Measurements from ENCODE around the gene NID1.

The NID1 gene

GRCh38 chr1:236039740-236040685, 24.9 kb downstream of the NID1 start:
- peak overlapping the region in 1 of 2 donors; percentile 72 for H3K27ac ChIP-seq
- H3K4me3 ChIP-seq, result no peak overlapping the region
- no peak for DNase-seq (ENCODE audit: low spot score)
- no peak for TF ChIP-seq CTCF (IDR thresholded peaks at IDR 0.05)

GRCh38 chr1:236038034-236038433, 26.9 kb downstream of the NID1 start:
- H3K4me3 ChIP-seq, result no peak overlapping the region
- H3K27ac ChIP-seq, result no peak overlapping the region
- no peak for TF ChIP-seq CTCF (IDR thresholded peaks at IDR 0.05)
- DNase-seq (ENCODE audit: low spot score), result no peak

GRCh38 chr1:236035681-236036101, 29.2 kb downstream of the NID1 start:
- Histone ChIP-seq H3K4me3 (no peak overlapping the region), H3K27ac (peak overlapping the region in 1 of 2 donors; percentile 72)
- no peak for TF ChIP-seq CTCF (IDR thresholded peaks at IDR 0.05)
- no peak for DNase-seq (ENCODE audit: low spot score)

GRCh38 chr1:236033336-236033735, 31.6 kb downstream of the NID1 start:
- no peak overlapping the region for H3K4me3 ChIP-seq
- no peak overlapping the region for H3K27ac ChIP-seq
- no peak for TF ChIP-seq CTCF (IDR thresholded peaks at IDR 0.05)
- no peak for DNase-seq (ENCODE audit: low spot score)

- H3K27ac ChIP-seq, result no peak overlapping the region
- TF ChIP-seq CTCF (IDR thresholded peaks at IDR 0.05), result no peak
- no peak overlapping the region for H3K4me3 ChIP-seq
- DNase-seq (ENCODE audit: low spot score), result no peak
Observed at GRCh38 chr1:236030534-236030933, 34.4 kb downstream of the NID1 start.

- Histone ChIP-seq H3K27ac (no peak overlapping the region), H3K4me3 (no peak overlapping the region)
- no peak for DNase-seq (ENCODE audit: low spot score)
- no peak for TF ChIP-seq CTCF (IDR thresholded peaks at IDR 0.05)
Observed at GRCh38 chr1:236029428-236029940, 35.4 kb downstream of the NID1 start.

DNA sequence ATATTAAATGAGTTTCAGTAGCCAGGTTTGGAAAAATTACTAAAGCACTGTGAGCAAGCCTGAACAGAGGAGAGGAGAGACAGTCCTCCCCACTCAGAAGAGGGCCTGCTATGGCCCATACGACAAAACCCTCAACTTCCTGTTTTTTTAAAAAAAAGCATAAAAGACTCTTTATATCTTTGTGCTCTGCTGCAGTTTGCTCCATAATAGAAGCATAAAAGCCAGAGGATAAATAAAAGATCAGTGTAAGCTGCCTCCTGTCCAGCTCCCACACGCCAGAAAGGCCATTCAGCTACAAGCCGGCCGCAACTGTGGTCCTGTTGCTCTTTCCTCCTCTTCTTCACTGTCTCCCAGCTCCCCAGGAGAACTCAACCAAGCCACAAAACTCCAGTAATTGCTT, 37.8 kb downstream of the NID1 start:
- TF ChIP-seq CTCF (IDR thresholded peaks at IDR 0.05), result no peak
- H3K27ac ChIP-seq, result no peak overlapping the region
- H3K4me3 ChIP-seq, result no peak overlapping the region
- no peak for DNase-seq (ENCODE audit: low spot score)

Measured in coronary artery (tissue), 2 donors.